HEK293 (cell line): ENCODE data around the gene TCEAL4.

Experiments
- CTCF ChIA-PET: fragments of 350-600 bp; formaldehyde crosslinking; extraction: SDS; loops from one replicate; lab custom pipeline; 2021; ENCODE audit warnings: antibody characterized with exemption; lab: Yijun Ruan, JAX
- POLR2A ChIA-PET: fragments of 300-600 bp; formaldehyde crosslinking; extraction: SDS; loops from one replicate; lab custom pipeline; 2020; ENCODE audit warnings: antibody characterized with exemption, inconsistent platforms; lab: Yijun Ruan, JAX
- H3K27ac ChIP-seq: fragments of 200-500 bp; sonication (Bioruptor generic); 2 replicates; pipeline ENCODE4 v1.5.1; 2014; ENCODE audit warnings: low read depth, low read length, control low read depth, inconsistent platforms; ENCODE audit errors: extremely low read depth
- H3K36me3 ChIP-seq, 2 experiments: fragments of 200-500 bp in 1 of 2; sonication (Bioruptor generic) in 1 of 2; 1 replicate in 1 of 2; 2 replicates in 1 of 2; pipeline ENCODE4 v1.5.1; 2014 to 2017; ENCODE audit warnings: inconsistent platforms in 2 of 2, low read length in 2 of 2; ENCODE audit not compliant: control insufficient read depth in 2 of 2, insufficient read depth in 1 of 2
- H3K4me1 ChIP-seq: fragments of 200-500 bp; sonication (Bioruptor generic); 2 replicates; pipeline ENCODE4 v1.5.1; 2014; ENCODE audit warnings: mild to moderate bottlenecking, low read length, inconsistent platforms; ENCODE audit not compliant: control insufficient read depth, insufficient read depth
- H3K4me3 ChIP-seq: 2 replicates; pipeline ENCODE4 v1.5.1; 2011; ENCODE audit warnings: low read depth, mild to moderate bottlenecking, control low read depth, low read length, moderate library complexity
- H3K9me3 ChIP-seq: fragments of 200-500 bp; sonication (Bioruptor generic); 2 replicates; pipeline ENCODE4 v1.5.1; 2014; ENCODE audit warnings: low read depth, low read length, inconsistent platforms; ENCODE audit not compliant: control insufficient read depth, insufficient read depth
- HOXD13 ChIP-seq: sonication (generic); formaldehyde crosslinking; IDR thresholded peaks from 2 replicates; pipeline ENCODE4 v1.8.0; 2022; ENCODE audit warnings: missing genetic modification reagents, borderline replicate concordance
- OSR2 ChIP-seq: fragments of 450-650 bp; formaldehyde crosslinking; IDR thresholded peaks from 2 replicates; pipeline ENCODE4 v1.5.1; 2016; ENCODE audit warnings: missing biosample characterization, missing genetic modification characterization
- OVOL3 ChIP-seq: fragments of 450-650 bp; formaldehyde crosslinking; IDR thresholded peaks from 2 replicates; pipeline ENCODE4 v1.5.1; 2016; ENCODE audit warnings: missing biosample characterization, missing genetic modification characterization
- REPIN1 ChIP-seq: fragments of 450-650 bp; formaldehyde crosslinking; IDR thresholded peaks from 2 replicates; pipeline ENCODE4 v1.5.1; 2017; ENCODE audit warnings: missing biosample characterization, missing genetic modification characterization, low read depth
- YY1 ChIP-seq: fragments of 450-650 bp; formaldehyde crosslinking; IDR thresholded peaks from 2 replicates; pipeline ENCODE4 v1.5.1; 2018; ENCODE audit warnings: missing biosample characterization, missing genetic modification characterization
- ZFP41 ChIP-seq: fragments of 450-650 bp; formaldehyde crosslinking; IDR thresholded peaks from 2 replicates; pipeline ENCODE4 v1.5.1; 2016; ENCODE audit warnings: missing biosample characterization, missing genetic modification characterization, borderline replicate concordance
- ZNF121 ChIP-seq: fragments of 450-650 bp; formaldehyde crosslinking; IDR thresholded peaks from 2 replicates; pipeline ENCODE4 v1.5.1; 2016; ENCODE audit warnings: missing biosample characterization, missing genetic modification characterization
- ZNF132 ChIP-seq: fragments of 450-650 bp; formaldehyde crosslinking; IDR thresholded peaks from 2 replicates; pipeline ENCODE4 v1.5.1; 2017; ENCODE audit warnings: missing biosample characterization, missing genetic modification characterization, borderline replicate concordance
- ZNF133 ChIP-seq: fragments of 450-650 bp; formaldehyde crosslinking; IDR thresholded peaks from 2 replicates; pipeline ENCODE4 v1.5.1; 2016; ENCODE audit warnings: missing biosample characterization, missing genetic modification characterization
- ZNF148 ChIP-seq: fragments of 450-650 bp; formaldehyde crosslinking; IDR thresholded peaks from 2 replicates; pipeline ENCODE4 v1.5.0; 2017; ENCODE audit warnings: missing biosample characterization, missing genetic modification characterization, borderline replicate concordance
- ZNF157 ChIP-seq: fragments of 450-650 bp; formaldehyde crosslinking; IDR thresholded peaks from 2 replicates; pipeline ENCODE4 v1.5.1; 2016; ENCODE audit warnings: missing biosample characterization, missing genetic modification characterization
- ZNF184 ChIP-seq: fragments of 450-650 bp; IDR thresholded peaks from 2 replicates; pipeline ENCODE4 v1.5.1; 2018; ENCODE audit warnings: missing biosample characterization, mild to moderate bottlenecking, missing genetic modification characterization
- ZNF19 ChIP-seq: fragments of 450-650 bp; formaldehyde crosslinking; IDR thresholded peaks from 2 replicates; pipeline ENCODE4; 2016; ENCODE audit warnings: missing biosample characterization, missing genetic modification characterization, low read depth
- ZNF280C ChIP-seq: fragments of 450-650 bp; formaldehyde crosslinking; IDR thresholded peaks from 2 replicates; pipeline ENCODE4 v1.5.1; 2016; ENCODE audit warnings: missing biosample characterization, missing genetic modification characterization
- ZNF362 ChIP-seq: fragments of 450-650 bp; formaldehyde crosslinking; IDR thresholded peaks from 2 replicates; pipeline ENCODE4 v1.5.1; 2016; ENCODE audit warnings: missing biosample characterization, missing genetic modification characterization
- ZNF518A ChIP-seq: fragments of 450-650 bp; formaldehyde crosslinking; conservative IDR thresholded peaks from 2 replicates; pipeline ENCODE4 v1.5.1; 2016; ENCODE audit warnings: low read depth, missing biosample characterization, missing genetic modification characterization
- ZNF549 ChIP-seq: fragments of 450-650 bp; IDR thresholded peaks from 2 replicates; pipeline ENCODE4 v1.5.1; 2018; ENCODE audit warnings: missing biosample characterization, missing genetic modification characterization, mild to moderate bottlenecking, inconsistent platforms, moderate library complexity
- ZNF664 ChIP-seq: fragments of 450-650 bp; formaldehyde crosslinking; IDR thresholded peaks from 2 replicates; pipeline ENCODE4 v1.5.1; 2016; ENCODE audit warnings: missing biosample characterization, missing genetic modification characterization
- ZNF777 ChIP-seq: fragments of 450-650 bp; formaldehyde crosslinking; IDR thresholded peaks from 2 replicates; pipeline ENCODE4 v1.5.1; 2017; ENCODE audit warnings: missing biosample characterization, missing genetic modification characterization, borderline replicate concordance
- ZNF785 ChIP-seq: fragments of 450-650 bp; formaldehyde crosslinking; IDR thresholded peaks from 2 replicates; pipeline ENCODE4 v1.5.1; 2016; ENCODE audit warnings: missing biosample characterization, missing genetic modification characterization

Gene TCEAL4

GRCh38 chrX:103562801-103563200, 22.5 kb upstream of the TCEAL4 start (continued):
- TF ChIP-seq REPIN1 (tag by site-specific recombination), result no peak

GRCh38 chrX:103565197-103565596, 20.1 kb upstream of the TCEAL4 start:
- CTCF ChIA-PET, result no interaction called here
- H3K4me1 ChIP-seq, result no peaks in the 10 kb centered on the region
- TF ChIP-seq OSR2 (tag by site-specific recombination), result no peak
- no peak for TF ChIP-seq ZNF121 (tag by site-specific recombination)
- no peak for TF ChIP-seq OVOL3
- no peak for TF ChIP-seq ZNF132 (tag by site-specific recombination)
- TF ChIP-seq ZNF148 (tag by site-specific recombination), result no peak
- no peak for TF ChIP-seq ZFP41 (tag by site-specific recombination)
- no peak for TF ChIP-seq ZNF184 (tag by site-specific recombination)
- no peak for TF ChIP-seq YY1 (tag by site-specific recombination)
- no peak for TF ChIP-seq HOXD13 (CRISPR knock-in tag)
- no peak for TF ChIP-seq ZNF549 (tag by site-specific recombination)
- TF ChIP-seq ZNF133 (tag by site-specific recombination), result no peak
- no peak for TF ChIP-seq ZNF518A (tag by site-specific recombination)
- TF ChIP-seq, all 188 proteins: peak for 0
- no peaks in the 10 kb centered on the region for H3K36me3 ChIP-seq
- no peak overlapping the region for H3K4me3 ChIP-seq
- POLR2A ChIA-PET, result no interaction called here
- no peak overlapping the region for H3K27ac ChIP-seq
- H3K9me3 ChIP-seq, result no peaks in the 10 kb centered on the region

- Histone ChIP-seq H3K4me1 (no peaks in the 10 kb centered on the region), H3K36me3 (no peaks in the 10 kb centered on the region), H3K4me3 (no peak overlapping the region), H3K9me3 (no peaks in the 10 kb centered on the region), H3K27ac (no peak overlapping the region)
- ChIA-PET POLR2A (no interaction called here), CTCF (interaction anchor here (0.6 kb wide), 1 partner anchor 597 kb away, joined by 3 read pairs; no protein-coding TSS in a partner anchor)
- no peak for TF ChIP-seq ZNF184 (tag by site-specific recombination)
- TF ChIP-seq ZNF362 (tag by site-specific recombination), result no peak
- TF ChIP-seq ZNF664 (tag by site-specific recombination), result no peak
- no peak for TF ChIP-seq ZNF157 (tag by site-specific recombination)
- TF ChIP-seq ZNF777 (tag by site-specific recombination), result no peak
- no peak for TF ChIP-seq ZNF785 (tag by site-specific recombination)
- no peak for TF ChIP-seq ZNF280C
- no peak for TF ChIP-seq ZNF19
Observed at GRCh38 chrX:103565752-103566151, 19.6 kb upstream of the TCEAL4 start.
